HepG2 (cell line): ENCODE data around the gene RPS6KB2. TPM values are rescaled to one million over a fixed set of nuclear protein-coding genes. Genes with fewer than 3 reads are reported as not detected.

Experiments used
- ARID4A ChIP-seq: sonication (generic); formaldehyde crosslinking; IDR thresholded peaks from 2 replicates; pipeline ENCODE4 v1.5.0; 2020; ENCODE audit warnings: mild to moderate bottlenecking, missing genetic modification reagents, borderline replicate concordance
- ASH2L ChIP-seq: fragments of 300-600, 200-600 bp; sonication (generic); IDR thresholded peaks from 2 replicates; pipeline ENCODE4 v1.7.0; 2017; ENCODE audit warnings: low read depth, mild to moderate bottlenecking, moderate library complexity, mixed read lengths, low read length; ENCODE audit not compliant: insufficient read length
- DNMT1 ChIP-seq: sonication (generic); formaldehyde crosslinking; IDR thresholded peaks from 2 replicates; pipeline ENCODE4 v1.5.1; 2020; ENCODE audit warnings: mild to moderate bottlenecking, missing genetic modification reagents
- FOSL2 ChIP-seq: sonication (generic); formaldehyde crosslinking; IDR thresholded peaks from 2 replicates; pipeline ENCODE4 v1.4.0; 2020; ENCODE audit warnings: missing genetic modification reagents
- FOXA1 ChIP-seq, 2 experiments: fragments of 450-650 bp in 1 of 2; sonication (generic) in 1 of 2; formaldehyde crosslinking in 1 of 2; IDR thresholded peaks; 2 replicates each; pipeline versions ENCODE4 v1.4.0 to v1.6.1; 2016 to 2020; ENCODE audit warnings: missing genetic modification reagents in 1 of 2
- GPBP1L1 ChIP-seq: sonication (generic); formaldehyde crosslinking; IDR thresholded peaks from 2 replicates; pipeline ENCODE4 v1.5.0; 2020; ENCODE audit warnings: mild to moderate bottlenecking, missing genetic modification reagents
- HOXA5 ChIP-seq: sonication (generic); formaldehyde crosslinking; IDR thresholded peaks from 2 replicates; pipeline ENCODE4 v1.4.0; 2020; ENCODE audit warnings: missing genetic modification reagents
- IRF2 ChIP-seq: IDR thresholded peaks from 2 replicates; pipeline ENCODE4 v1.6.1; 2018; ENCODE audit warnings: missing genetic modification reagents, missing compliant biosample characterization
- ISX ChIP-seq: sonication (generic); formaldehyde crosslinking; conservative IDR thresholded peaks from 2 replicates; pipeline ENCODE4 v1.5.0; 2020; ENCODE audit warnings: missing genetic modification reagents
- KDM5A ChIP-seq: fragments of 200-600 bp; sonication (generic); IDR thresholded peaks from 2 replicates; pipeline ENCODE4 v1.7.0; 2018; ENCODE audit warnings: antibody characterized with exemption, mild to moderate bottlenecking, low read length, borderline replicate concordance
- MLLT10 ChIP-seq: sonication (generic); formaldehyde crosslinking; IDR thresholded peaks from 2 replicates; pipeline ENCODE4 v1.4.0; 2020; ENCODE audit warnings: missing genetic modification reagents
- MTF2 ChIP-seq: sonication (generic); formaldehyde crosslinking; IDR thresholded peaks from 2 replicates; pipeline ENCODE4 v1.5.0; 2020; ENCODE audit warnings: missing genetic modification reagents, borderline replicate concordance
- NR2F1 ChIP-seq, 2 experiments: fragments of 450-650 bp in 1 of 2; formaldehyde crosslinking in 1 of 2; IDR thresholded peaks; 2 replicates each; pipeline versions ENCODE4 v1.5.0 to v1.6.1; 2016 to 2020; ENCODE audit warnings: mild to moderate bottlenecking in 1 of 2, missing compliant biosample characterization in 1 of 2, missing genetic modification reagents in 1 of 2, moderate library complexity in 1 of 2
- NR3C1 ChIP-seq: sonication (generic); formaldehyde crosslinking; IDR thresholded peaks from 2 replicates; pipeline ENCODE4 v1.4.0; 2020; ENCODE audit warnings: missing genetic modification reagents
- PAX8 ChIP-seq: sonication (generic); formaldehyde crosslinking; IDR thresholded peaks from 2 replicates; pipeline ENCODE4 v1.8.0; 2022; ENCODE audit warnings: mild to moderate bottlenecking, missing genetic modification reagents, borderline replicate concordance
- RAD51 ChIP-seq: fragments of 450-650 bp; IDR thresholded peaks from 2 replicates; pipeline ENCODE4 v1.6.1; 2016; ENCODE audit warnings: borderline replicate concordance
- SALL2 ChIP-seq: sonication (generic); formaldehyde crosslinking; IDR thresholded peaks from 2 replicates; pipeline ENCODE4 v1.8.1; 2023; ENCODE audit warnings: mild to moderate bottlenecking, missing genetic modification reagents, inconsistent platforms
- SAP130 ChIP-seq: IDR thresholded peaks from 2 replicates; pipeline ENCODE4 v1.6.1; 2016; ENCODE audit warnings: low read depth
- TARDBP ChIP-seq: sonication (generic); formaldehyde crosslinking; IDR thresholded peaks from 2 replicates; pipeline ENCODE4 v1.8.0; 2022; ENCODE audit warnings: mild to moderate bottlenecking, missing genetic modification reagents
- ZFY ChIP-seq: sonication (generic); formaldehyde crosslinking; IDR thresholded peaks from 2 replicates; pipeline ENCODE4 v1.4.0; 2020; ENCODE audit warnings: missing genetic modification reagents
- ZNF260 ChIP-seq: sonication (generic); formaldehyde crosslinking; IDR thresholded peaks from 2 replicates; pipeline ENCODE4 v1.4.0; 2020; ENCODE audit warnings: missing genetic modification reagents, low read depth, mild to moderate bottlenecking, borderline replicate concordance
- ZNF276 ChIP-seq: sonication (generic); formaldehyde crosslinking; IDR thresholded peaks from 2 replicates; pipeline ENCODE4 v1.4.0; 2020; ENCODE audit warnings: mild to moderate bottlenecking, low read depth, missing genetic modification reagents
- ZNF562 ChIP-seq: sonication (generic); formaldehyde crosslinking; IDR thresholded peaks from 2 replicates; pipeline ENCODE4 v1.8.0; 2022; ENCODE audit warnings: missing genetic modification reagents, borderline replicate concordance
- polyA plus RNA-seq, 8 experiments: library from polyadenylated mRNA; depleted of rRNA in 3 of 8; stranded (reverse) in 7 of 8; unstranded in 1 of 8; fragments of >200 nt; fragmentation: Illumina TruSeq in 4 of 8; extraction: Trizol in 4 of 8; gene quantifications; 2 replicates each; pipeline versions ENCODE4 v1.2.1 to v1.2.3, GENCODE V29; 2011 to 2016; ENCODE audit warnings: low read depth in 4 of 8, missing spikeins in 1 of 8, mixed read lengths in 1 of 8; ENCODE audit not compliant: insufficient read depth in 1 of 8
- total RNA-seq, 5 experiments: library from RNA; depleted of rRNA; stranded (reverse); fragments of >200 nt; fragmentation: Illumina TruSeq; extraction: Trizol; gene quantifications; 2 replicates each; pipeline ENCODE4 v1.2.3, GENCODE V29; 2016; ENCODE audit warnings: low read depth in 1 of 5

Gene RPS6KB2
- total and polyA plus RNA-seq, 2 of the 13 experiments (the other 11 are each of a cell fraction or from before 2014, with no cell fraction given), result 52.9 to 54.8 TPM

GRCh38 chr11:67420646-67421429 is 7.5 kb upstream of the RPS6KB2 start (continued):
- peak; percentile 56; the same call in 1 of the 2 replicates for TF ChIP-seq ARID4A
- peak; percentile 34; the same call in 1 of the 2 replicates for TF ChIP-seq ZNF562 (CRISPR knock-in tag)
- TF ChIP-seq ISX, result no peak
- no peak for TF ChIP-seq MLLT10
- TF ChIP-seq SAP130 (CRISPR knock-in tag), result peak; percentile 64; the same call in 1 of the 2 replicates
- peak; percentile 81 for TF ChIP-seq SALL2 (CRISPR knock-in tag)
- no peak for TF ChIP-seq GPBP1L1 (CRISPR knock-in tag)
- TF ChIP-seq IRF2 (CRISPR knock-in tag), result no peak
- 0 out of 4 replicates have a peak, but pooled peaks of 1 of the 2 experiments have one; percentile 25 for TF ChIP-seq NR2F1 (CRISPR knock-in tag; IDR thresholded peaks at IDR 0.05)
- peak; percentile 79 for TF ChIP-seq ZFY (CRISPR knock-in tag)
- no peak for TF ChIP-seq MTF2 (CRISPR knock-in tag)
- TF ChIP-seq ZNF260, result no peak
- TF ChIP-seq ASH2L, result no peak
- TF ChIP-seq PAX8 (CRISPR knock-in tag), result 0 out of 2 replicates have a peak, but pooled peaks have one; percentile 35
- TF ChIP-seq DNMT1 (CRISPR knock-in tag), result no peak
- TF ChIP-seq HOXA5 (CRISPR knock-in tag), result 0 out of 2 replicates have a peak, but pooled peaks have one; percentile 14
- TF ChIP-seq ZNF276 (CRISPR knock-in tag), result 0 out of 2 replicates have a peak, but pooled peaks have one; percentile 15
- no peak for TF ChIP-seq TARDBP (CRISPR knock-in tag)
- TF ChIP-seq NR3C1, result no peak
- TF ChIP-seq KDM5A, result no peak
- no peak for TF ChIP-seq RAD51
- TF ChIP-seq FOXA1 (IDR thresholded peaks at IDR 0.05), result no peak
- no peak for TF ChIP-seq FOXA1 (CRISPR knock-in tag; IDR thresholded peaks at IDR 0.05)
- TF ChIP-seq FOSL2 (CRISPR knock-in tag), result no peak
